DND-41 (cell line): ENCODE results near the gene GPR107.

Source experiments
- ATAC-seq: fragments of 200-7000 bp; cut with Tn5 transposase; 3 replicates; pipeline ENCODE4 v1.9.1; 2021; ENCODE audit warnings: low read depth; ENCODE audit not compliant: insufficient read depth
- DNase-seq: peaks from one replicate; pipeline ENCODE4 v3.0.0-alpha.2; 2020
- H2AFZ ChIP-seq: 2 replicates; pipeline ENCODE4 v1.6.0; 2012; ENCODE audit warnings: low read depth, low read length
- H3K27ac ChIP-seq: 2 replicates; pipeline ENCODE4 v1.5.1; 2012; ENCODE audit warnings: low read length, inconsistent platforms
- H3K27me3 ChIP-seq: fragments of 200-600 bp; sonication (generic); 2 replicates; pipeline ENCODE4 v1.6.0; 2012; ENCODE audit warnings: low read length, mild to moderate bottlenecking, inconsistent platforms; ENCODE audit not compliant: insufficient read depth, poor library complexity
- H3K36me3 ChIP-seq: 2 replicates; pipeline ENCODE4 v1.5.1; 2012; ENCODE audit warnings: low read length, inconsistent platforms; ENCODE audit not compliant: insufficient read depth
- H3K4me1 ChIP-seq: 2 replicates; pipeline ENCODE4 v1.5.1; 2012; ENCODE audit warnings: mild to moderate bottlenecking, low read length; ENCODE audit not compliant: insufficient read depth
- H3K4me2 ChIP-seq: 2 replicates; pipeline ENCODE4 v1.6.0; 2012; ENCODE audit warnings: mild to moderate bottlenecking, moderate library complexity, low read length, inconsistent platforms; ENCODE audit not compliant: insufficient read depth
- H3K4me3 ChIP-seq, 2 experiments: fragments of 200-600 bp in 1 of 2; shearing (Covaris generic) in 1 of 2; 2 replicates each; pipeline ENCODE4 v1.5.1; 2012 to 2016; ENCODE audit warnings: inconsistent platforms in 2 of 2, low read length in 2 of 2, mild to moderate bottlenecking in 2 of 2, low read depth in 1 of 2, moderate library complexity in 1 of 2
- H3K79me2 ChIP-seq: 2 replicates; pipeline ENCODE4 v1.6.0; 2012; ENCODE audit warnings: low read length, inconsistent platforms; ENCODE audit not compliant: insufficient read depth
- H3K9ac ChIP-seq: 2 replicates; pipeline ENCODE4 v1.6.0; 2012; ENCODE audit warnings: low read depth, mild to moderate bottlenecking, inconsistent platforms, low read length, moderate library complexity
- H3K9me3 ChIP-seq: 2 replicates; pipeline ENCODE4 v1.5.1; 2012; ENCODE audit warnings: low read length, moderate library complexity, mild to moderate bottlenecking, inconsistent platforms; ENCODE audit not compliant: insufficient read depth, severe bottlenecking
- H4K20me1 ChIP-seq: 2 replicates; pipeline ENCODE4 v1.6.0; 2012; ENCODE audit warnings: low read length; ENCODE audit not compliant: insufficient read depth
- CTCF ChIP-seq: IDR thresholded peaks from 2 replicates; pipeline ENCODE4 v1.5.1; 2012; ENCODE audit warnings: borderline replicate concordance, low read length, moderate library complexity, mild to moderate bottlenecking; ENCODE audit not compliant: poor library complexity, severe bottlenecking; ENCODE audit errors: extremely low read depth
- EZH2 ChIP-seq: IDR thresholded peaks from 3 replicates; pipeline ENCODE4 v1.6.1; 2012; ENCODE audit warnings: borderline replicate concordance, low read depth, mild to moderate bottlenecking, moderate library complexity, low read length, inconsistent platforms; ENCODE audit not compliant: severe bottlenecking

Gene GPR107

GRCh38 chr9:130166399-130166798, 112.7 kb downstream of the GPR107 start:
- no peaks in the 10 kb centered on the region for H3K36me3 ChIP-seq
- H2AFZ ChIP-seq: no peak overlapping the region
- H3K27ac ChIP-seq: no peak overlapping the region
- no peaks in the 10 kb centered on the region for H3K79me2 ChIP-seq
- DNase-seq (no peak), ATAC-seq (no peak)
- H3K9me3 ChIP-seq: no peaks in the 10 kb centered on the region
- H3K27me3 ChIP-seq: no peaks in the 10 kb centered on the region
- H4K20me1 ChIP-seq: no peaks in the 10 kb centered on the region
- no peak overlapping the region for H3K4me2 ChIP-seq
- no peak overlapping the region for H3K4me3 ChIP-seq
- no peak for TF ChIP-seq CTCF
- no peak for TF ChIP-seq EZH2
- H3K4me1 ChIP-seq: no peaks in the 10 kb centered on the region
- H3K9ac ChIP-seq: no peak overlapping the region

GRCh38 chr9:130167927-130168326, 114.2 kb downstream of the GPR107 start:
- Histone ChIP-seq H3K4me1 (no peaks in the 10 kb centered on the region), H3K9ac (no peak overlapping the region), H3K27ac (no peak overlapping the region), H3K27me3 (no peaks in the 10 kb centered on the region), H2AFZ (no peak overlapping the region), H3K4me3 (no peak overlapping the region), H3K4me2 (no peak overlapping the region), H3K79me2 (no peaks in the 10 kb centered on the region), H3K36me3 (no peaks in the 10 kb centered on the region), H3K9me3 (no peaks in the 10 kb centered on the region), H4K20me1 (no peaks in the 10 kb centered on the region)
- ATAC-seq (no peak), DNase-seq (no peak)
- TF ChIP-seq CTCF (peak; percentile 29), EZH2 (no peak)

GRCh38 chr9:130171226-130172148, 117.8 kb downstream of the GPR107 start:
- Histone ChIP-seq H3K4me3 (no peak overlapping the region), H3K79me2 (no peaks in the 10 kb centered on the region), H4K20me1 (no peaks in the 10 kb centered on the region), H3K4me2 (no peak overlapping the region), H3K27me3 (no peaks in the 10 kb centered on the region), H3K36me3 (no peaks in the 10 kb centered on the region), H3K4me1 (no peaks in the 10 kb centered on the region), H3K9me3 (no peaks in the 10 kb centered on the region), H3K9ac (no peak overlapping the region), H3K27ac (no peak overlapping the region), H2AFZ (no peak overlapping the region)
- no peak for DNase-seq
- ATAC-seq: no peak
- no peak for TF ChIP-seq CTCF
- TF ChIP-seq EZH2: no peak
